IMR-90 (cell line): ENCODE data around the gene ERVFRD-1. TPM values are rescaled to one million over a fixed set of nuclear protein-coding genes. Genes with fewer than 3 reads are reported as not detected.

ENCODE experiments used
- ATAC-seq: fragments of 200-7000 bp; cut with Tn5 transposase; 2 replicates; pipeline ENCODE4 v1.9.1; 2020; ENCODE audit warnings: low read depth, mild to moderate bottlenecking, moderate library complexity
- BruUV-seq: library from RNA; stranded (reverse); fragments of 400-500 nt; replicated peaks from 2 replicates; lab custom pipeline; 2021; lab: Mats Ljungman, UMichigan
- CTCF ChIA-PET: fragments of 300-600 bp; formaldehyde crosslinking; extraction: SDS; loops from one replicate; lab custom pipeline; 2021; ENCODE audit warnings: antibody characterized with exemption; lab: Yijun Ruan, JAX
- POLR2A ChIA-PET: fragments of 300-600 bp; sonication (Branson Sonifier 250); formaldehyde crosslinking; loops from one replicate; lab custom pipeline; 2022; ENCODE audit warnings: antibody characterized with exemption; ENCODE audit not compliant: unreplicated experiment; lab: Charles Lee
- DNase-seq: peaks from one replicate; pipeline ENCODE4 v3.0.0; 2013
- H2AFZ ChIP-seq: replicated peaks from 2 replicates; pipeline ENCODE3; 2013; ENCODE audit warnings: low read length, mild to moderate bottlenecking; ENCODE audit not compliant: poor library complexity
- H2AK5ac ChIP-seq: 2 replicates; pipeline ENCODE4 v1.6.1; 2013; ENCODE audit warnings: low read depth, low read length, inconsistent platforms
- H2AK9ac ChIP-seq: replicated peaks from 2 replicates; pipeline ENCODE3; 2013; ENCODE audit warnings: mild to moderate bottlenecking, low read depth, low read length, moderate library complexity; ENCODE audit not compliant: poor library complexity
- H2BK120ac ChIP-seq: 2 replicates; pipeline ENCODE4 v1.6.1; 2013; ENCODE audit warnings: low read depth, low read length, inconsistent platforms
- H2BK15ac ChIP-seq: 3 replicates; pipeline ENCODE4 v1.6.1; 2013; ENCODE audit warnings: low read depth, low read length, inconsistent platforms
- H2BK20ac ChIP-seq: 2 replicates; pipeline ENCODE4 v1.6.1; 2013; ENCODE audit warnings: low read depth, mild to moderate bottlenecking, inconsistent platforms, low read length, moderate library complexity
- H2BK5ac ChIP-seq: 2 replicates; pipeline ENCODE4 v1.6.1; 2013; ENCODE audit warnings: mild to moderate bottlenecking, low read depth, low read length, inconsistent platforms; ENCODE audit not compliant: poor library complexity, severe bottlenecking
- H3K14ac ChIP-seq: replicated peaks from 2 replicates; pipeline ENCODE4 v1.6.1; 2013; ENCODE audit warnings: low read depth, low read length, inconsistent platforms
- H3K18ac ChIP-seq: 2 replicates; pipeline ENCODE4 v1.6.1; 2013; ENCODE audit warnings: low read depth, low read length, control low read depth
- H3K23ac ChIP-seq: 2 replicates; pipeline ENCODE4 v1.6.1; 2013; ENCODE audit warnings: low read depth, low read length, inconsistent platforms
- H3K27ac ChIP-seq: 2 replicates; pipeline ENCODE4 v1.5.1; 2013; ENCODE audit warnings: mild to moderate bottlenecking, control low read depth, low read length; ENCODE audit not compliant: insufficient read depth
- H3K27me3 ChIP-seq: 2 replicates; pipeline ENCODE4 v1.6.1; 2013; ENCODE audit warnings: low read length; ENCODE audit not compliant: control insufficient read depth, insufficient read depth
- H3K36me3 ChIP-seq: 2 replicates; pipeline ENCODE4 v1.6.1; 2013; ENCODE audit warnings: low read length, mixed read lengths; ENCODE audit not compliant: control insufficient read depth, insufficient read depth
- H3K4ac ChIP-seq: 2 replicates; pipeline ENCODE4 v1.6.1; 2013; ENCODE audit warnings: low read depth, low read length, inconsistent platforms
- H3K4me1 ChIP-seq: 2 replicates; pipeline ENCODE4 v1.6.1; 2013; ENCODE audit warnings: low read length, mixed read lengths; ENCODE audit not compliant: control insufficient read depth, insufficient read depth
- H3K4me2 ChIP-seq: 2 replicates; pipeline ENCODE4 v1.6.1; 2013; ENCODE audit warnings: low read depth, mild to moderate bottlenecking, control low read depth, low read length, moderate library complexity
- H3K4me3 ChIP-seq: 2 replicates; pipeline ENCODE4 v1.5.1; 2013; ENCODE audit warnings: low read depth, mild to moderate bottlenecking, control low read depth, low read length, moderate library complexity; ENCODE audit not compliant: insufficient read depth
- H3K56ac ChIP-seq: 2 replicates; pipeline ENCODE4 v1.6.1; 2013; ENCODE audit warnings: low read length, inconsistent platforms; ENCODE audit not compliant: insufficient read depth; ENCODE audit errors: extremely low read depth
- H3K79me1 ChIP-seq, 2 experiments: 2 replicates each; pipeline ENCODE4 v1.6.1; 2013; ENCODE audit warnings: low read length in 2 of 2, inconsistent platforms in 1 of 2, low read depth in 1 of 2
- H3K9ac ChIP-seq: 2 replicates; pipeline ENCODE4 v1.6.1; 2013; ENCODE audit warnings: low read depth, low read length, control low read depth
- H3K9me1 ChIP-seq: 2 replicates; pipeline ENCODE4 v1.6.1; 2013; ENCODE audit warnings: low read length, inconsistent platforms; ENCODE audit not compliant: insufficient read depth
- H3K9me3 ChIP-seq: 2 replicates; pipeline ENCODE4 v1.6.1; 2013; ENCODE audit warnings: low read length; ENCODE audit not compliant: control insufficient read depth, insufficient read depth
- H4K20me1 ChIP-seq: 2 replicates; pipeline ENCODE4 v1.6.1; 2013; ENCODE audit warnings: low read length, inconsistent platforms; ENCODE audit not compliant: insufficient read depth
- H4K5ac ChIP-seq: 2 replicates; pipeline ENCODE4 v1.6.1; 2013; ENCODE audit warnings: mild to moderate bottlenecking, low read depth, low read length, control low read depth
- H4K8ac ChIP-seq, 2 experiments: 2 replicates each; pipeline ENCODE4 v1.6.1; 2013; ENCODE audit warnings: low read depth in 2 of 2, low read length in 2 of 2, control low read depth in 1 of 2, inconsistent platforms in 1 of 2
- H4K91ac ChIP-seq: 2 replicates; pipeline ENCODE4 v1.6.1; 2013; ENCODE audit warnings: low read depth, low read length, inconsistent platforms; ENCODE audit not compliant: insufficient read depth
- MAZ ChIP-seq: IDR thresholded peaks from 2 replicates; pipeline ENCODE4 v1.6.1; 2012; ENCODE audit warnings: low read depth, mild to moderate bottlenecking, low read length, improper control_type of control experiment, moderate library complexity, borderline replicate concordance
- WGBS, 2 experiments: methylation state at CpG; one replicate each; pipeline versions ENCODE4 v1.1.5 to v1.1.7; 2013; ENCODE audit warnings: missing lambda C conversion rate in 2 of 2; ENCODE audit not compliant: insufficient read length in 1 of 2; ENCODE audit errors: extremely low coverage in 2 of 2; 5-methylcytosine and 5-hydroxymethylcytosine counted together
- dilution Hi-C: fragments of 300-500 bp; cut with HindIII; formaldehyde crosslinking; loops from one replicate; pipeline ENCODE4 v1.14.3; 2018; ENCODE audit warnings: low sequenced_read_pairs; ENCODE audit not compliant: unreplicated experiment
- in situ Hi-C: fragments of 300-500 bp; cut with MboI; formaldehyde crosslinking; loops from 3 replicates; pipeline ENCODE4 v1.14.3; 2019; ENCODE audit warnings: low sequenced_read_pairs, inconsistent platforms, mixed read lengths
- intact Hi-C: fragments of 100-400 bp; cut with micrococcal nuclease; formaldehyde crosslinking; loops from 2 replicates; pipeline ENCODE4 v1.10.0; 2022
- polyA plus RNA-seq, 3 experiments: library from polyadenylated mRNA; depleted of rRNA; stranded (reverse); fragments of >200 nt; gene quantifications; 2 replicates each; pipeline ENCODE4 v1.2.3, GENCODE V29; 2012; ENCODE audit warnings: low replicate concordance in 1 of 3
- total RNA-seq: library from RNA; depleted of rRNA; stranded (reverse); fragments of >200 nt; gene quantifications from 2 replicates; pipeline ENCODE4 v1.2.3, GENCODE V29; 2012

The ERVFRD-1 gene
- total and polyA plus RNA-seq, 2 of the 4 experiments (the other 2 are of a cell fraction): not detected

- no peak for TF ChIP-seq MAZ
- no peak overlapping the region for H3K27ac ChIP-seq
- H3K14ac ChIP-seq: no peak overlapping the region
- in situ Hi-C loops: no loop called here
- no peak overlapping the region for H4K8ac ChIP-seq
- H4K5ac ChIP-seq: no peak overlapping the region
- no peak overlapping the region for H2AFZ ChIP-seq
- dilution Hi-C loops: no loop called here
- H3K4me3 ChIP-seq: no peak overlapping the region
- no peak overlapping the region for H2BK15ac ChIP-seq
- H3K27me3 ChIP-seq: no peaks in the 10 kb centered on the region
- H3K9me3 ChIP-seq: no peaks in the 10 kb centered on the region
- no peak overlapping the region for H3K4me2 ChIP-seq
- intact Hi-C loops: no loop called here
- H2BK20ac ChIP-seq: no peak overlapping the region
- no peak overlapping the region for H3K4ac ChIP-seq
- H3K23ac ChIP-seq: no peak overlapping the region
- DNase-seq (no peak), ATAC-seq (no peak)
- H3K79me1 ChIP-seq: peaks cover 44 to 63% of the 10 kb centered on the region in 2 experiments
- H2AK5ac ChIP-seq: no peak overlapping the region
- no peak overlapping the region for H3K9ac ChIP-seq
- H2AK9ac ChIP-seq: no peak overlapping the region
- H3K9me1 ChIP-seq: peaks cover 23% of the 10 kb centered on the region
- ChIA-PET CTCF (no interaction called here), POLR2A (no interaction called here)
- no TSS peak for BruUV-seq
- H3K36me3 ChIP-seq: no peaks in the 10 kb centered on the region
- H2BK120ac ChIP-seq: no peak overlapping the region
- H4K91ac ChIP-seq: no peak overlapping the region
- no peak overlapping the region for H3K18ac ChIP-seq
- H4K20me1 ChIP-seq: peaks cover 62% of the 10 kb centered on the region
- H2BK5ac ChIP-seq: no peak overlapping the region
- WGBS, 2 experiments: no CpG with 5 or more reads among the region's 4 CpGs
- H3K56ac ChIP-seq: no peak overlapping the region
- peaks cover 6% of the 10 kb centered on the region; the same call in 1 of the 2 replicates for H3K4me1 ChIP-seq
Measured at GRCh38 chr6:11113038-11113437, 1.5 kb upstream of the ERVFRD-1 start.
